ENCODE data around the gene ADAM22. TPM values are rescaled to one million over a fixed set of nuclear protein-coding genes. Genes with fewer than 3 reads are reported as not detected.

ADAM22 gene
- total RNA-seq, 1 experiment from 2014 or later = 10.0 TPM

- ATAC-seq = no peak
- intact Hi-C loops (cut with micrococcal nuclease) = no loop called here
Observed at GRCh38 chr7:88151119-88151790, 217.2 kb downstream of the ADAM22 start.

More at GRCh38 chr7:88151119-88151790, 217.2 kb downstream of the ADAM22 start:
- ChIA-PET CTCF (no interaction called here), RAD21 (ENCODE audit: low non-redundant PET in 1 of 2, low total read pairs in 2 of 2, uncharacterized antibody in 2 of 2, unreplicated experiment in 2 of 2) (no interaction called here), POLR2A (no interaction called here)
- Histone ChIP-seq H3K79me2 (ENCODE audit: insufficient read depth, low read length) (no peaks in the 10 kb centered on the region), H3K4me3 (replicated peaks in 1 of 2; ENCODE audit: low read depth in 1 of 2, low read length in 2 of 2) (no peak overlapping the region), H3K9ac (ENCODE audit: low read length) (no peak overlapping the region), H2AFZ (ENCODE audit: low read depth, low read length, poor library complexity, severe bottlenecking) (no peak overlapping the region), H3K9me3 (ENCODE audit: control insufficient read depth in 1 of 2, insufficient read depth in 1 of 2, low read depth in 1 of 2, low read length in 2 of 2) (no peaks in the 10 kb centered on the region), H4K20me1 (ENCODE audit: insufficient read depth) (no peaks in the 10 kb centered on the region), H3K36me3 (ENCODE audit: control insufficient read depth in 1 of 2, insufficient read depth in 2 of 2, low read length in 2 of 2) (no peaks in the 10 kb centered on the region), H3K4me2 (ENCODE audit: low read length) (no peak overlapping the region), H3K27me3 (ENCODE audit: insufficient read depth, low read length) (no peaks in the 10 kb centered on the region), H3K4me1 (ENCODE audit: control insufficient read depth in 1 of 2, insufficient read depth in 2 of 2, low read length in 2 of 2) (no peaks in the 10 kb centered on the region), H3K9me2 (ENCODE audit: insufficient read depth) (no peaks in the 10 kb centered on the region), H3K27ac (ENCODE audit: low read depth, low read length) (no peak overlapping the region)
- DNase-seq (ENCODE audit: low read depth, low spot score) = no peak
- no peak for TF ChIP-seq CBX3 (IDR thresholded peaks at IDR 0.05; ENCODE audit: low read depth)
- no peak for TF ChIP-seq YY1 (IDR thresholded peaks at IDR 0.05; ENCODE audit: extremely low read depth, insufficient replicate concordance, low read depth, low read length)
- no peak for TF ChIP-seq TCF7L2 (IDR thresholded peaks at IDR 0.05; ENCODE audit: borderline replicate concordance, extremely low read depth, insufficient read depth, insufficient read length)
- TF ChIP-seq ZFX (IDR thresholded peaks at IDR 0.05) = no peak
- TF ChIP-seq CTCF (IDR thresholded peaks at IDR 0.05 in 2 of 3, conservative IDR thresholded peaks at IDR 0.05 in 1 of 3; ENCODE audit: borderline replicate concordance in 1 of 3, insufficient read depth in 1 of 3, low read depth in 2 of 3, low read length in 2 of 3) = no peak
- BruUV-seq (replicated peaks) = no TSS peak
